GM12892 (cell line): Measurements from ENCODE around the gene APOE.
"Not testable (repeated sequence)": the region's sequence is repeated elsewhere in the genome, so short reads cannot be mapped to it uniquely, and the experiment has no call there.

Experiments
- POLR2AphosphoS5 ChIP-seq: IDR thresholded peaks from 2 replicates; pipeline ENCODE4 v1.6.1; 2011; ENCODE audit warnings: low read depth, low read length, control low read depth
- TAF1 ChIP-seq: IDR thresholded peaks from 2 replicates; pipeline ENCODE4 v1.6.1; 2011; ENCODE audit warnings: low read depth, mild to moderate bottlenecking, control low read depth, low read length, borderline replicate concordance

- TF ChIP-seq POLR2AphosphoS5, TAF1: not testable (repeated sequence)
These were observed 44.0 kb upstream of the APOE start for GRCh38 chr19:44861576-44861975.
